Suppressor macrophage treated with lipopolysaccharide for 1 hour (primary cell): Measurements from ENCODE around the gene BICDL2.
A peak's percentile ranks its signal among the peaks of the same experiment; 100 is the strongest.

Experiments used
- DNase-seq, 3 donors: peaks; one replicate each; pipeline ENCODE4 v3.0.0-alpha.2; 2020 to 2022

BICDL2 gene

DNA sequence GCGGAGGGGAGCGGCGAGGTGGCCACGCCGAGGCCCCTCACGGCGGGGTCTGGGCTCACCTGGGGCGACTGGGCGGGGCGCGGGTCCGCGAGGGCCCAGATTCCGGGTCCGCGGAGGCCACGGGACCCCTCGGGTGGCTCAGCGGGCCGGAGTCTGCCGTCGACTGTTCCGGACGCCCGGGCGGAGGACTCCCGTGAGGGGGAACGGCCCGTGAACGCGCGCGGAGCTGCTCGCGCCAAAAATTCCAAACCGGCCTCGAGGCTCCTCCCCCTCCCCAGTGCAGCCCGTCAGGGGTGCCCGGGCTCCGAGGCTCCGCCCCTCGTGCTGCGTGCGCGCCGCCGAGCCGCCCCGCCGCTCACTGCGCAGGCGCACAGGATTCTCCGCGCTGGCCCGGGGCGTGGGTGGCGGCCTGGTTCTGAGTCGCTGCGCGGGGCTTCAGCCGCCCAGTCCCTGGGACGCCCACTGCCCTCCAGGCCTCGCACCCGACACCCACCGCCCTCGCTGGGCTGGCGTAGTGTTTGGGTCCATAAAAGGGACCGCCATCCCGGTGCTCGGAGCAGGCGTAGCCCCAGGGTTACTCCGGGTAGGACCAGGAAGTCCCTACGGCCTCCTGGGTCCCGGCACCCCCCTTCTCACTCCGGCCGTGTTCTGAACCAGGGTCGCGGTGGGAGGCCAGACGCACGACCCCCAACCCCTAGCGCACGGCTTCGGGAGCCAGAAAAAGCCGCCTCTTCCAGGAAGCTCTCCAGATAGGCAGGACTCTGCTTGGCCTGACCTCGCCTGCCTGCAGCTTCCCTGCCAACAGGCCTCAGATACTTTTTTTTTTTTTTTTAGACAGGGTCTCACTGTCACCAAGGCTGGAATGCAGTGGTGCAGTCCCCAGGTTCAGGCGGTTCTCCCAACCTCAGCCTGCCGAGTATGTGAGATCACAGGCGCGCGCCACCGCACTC is 56.2 kb downstream of the BICDL2 start, which contains the start of gene PKMYT1:
Gene PKMYT1 (minus strand): TSS at position 220 of the 950 bp plus-strand sequence. CDS start 789 bp downstream, outside the sequence.
- DNase-seq = peak; percentile 95 to 99 (median 98)

DNA sequence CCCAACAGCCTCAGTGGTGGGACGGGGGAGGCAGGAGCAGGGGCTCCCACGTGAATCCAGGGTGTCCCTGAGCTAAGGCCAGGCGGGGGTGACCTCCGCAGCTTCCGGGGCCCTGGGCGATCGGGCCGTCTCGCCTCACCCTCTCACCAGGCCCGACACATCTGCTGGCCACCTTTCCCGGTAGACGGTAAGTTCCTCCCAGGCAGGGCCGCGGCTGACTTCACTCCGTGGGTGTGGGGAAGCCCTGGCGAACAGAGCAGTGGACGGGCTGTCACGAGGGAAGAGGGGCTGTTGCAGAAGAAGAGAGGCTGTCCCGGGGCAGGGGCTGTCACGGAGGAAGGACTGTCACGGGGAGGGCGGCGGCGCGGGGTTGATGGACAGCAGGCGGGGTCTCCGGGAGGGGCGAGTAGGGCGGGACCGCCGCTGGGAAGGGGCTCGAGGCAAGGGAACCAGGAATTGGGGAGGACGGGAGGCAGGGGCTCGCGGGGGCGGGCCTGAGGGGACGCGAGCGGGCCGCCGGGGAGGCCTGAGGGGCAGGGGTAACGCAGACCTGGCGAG is 57.0 kb downstream of the BICDL2 start:
- peak; percentile 74 to 87 (median 81) for DNase-seq
